ENCODE measurements around the gene BMP7. TPM values are rescaled to one million over a fixed set of nuclear protein-coding genes. Genes with fewer than 3 reads are reported as not detected.

The BMP7 gene
- total and polyA plus RNA-seq, 2 experiments from 2014 or later: 130 to 276 TPM

GRCh38 chr20:57140416-57140965 lies 126.0 kb downstream of the BMP7 start:
- H3K4me1 ChIP-seq (ENCODE audit: low read depth): no peaks in the 10 kb centered on the region
- H3K27ac ChIP-seq: no peak overlapping the region
- H3K4me3 ChIP-seq: no peak overlapping the region
- no peaks in the 10 kb centered on the region for H3K36me3 ChIP-seq
- H3K9me3 ChIP-seq (ENCODE audit: low read depth): no peaks in the 10 kb centered on the region
- H3K27me3 ChIP-seq: no peaks in the 10 kb centered on the region
- TF ChIP-seq CTCF (IDR thresholded peaks at IDR 0.05; ENCODE audit: low read depth, low read length): no peak
- DNase-seq (ENCODE audit: low read depth in 1 of 2, low spot score in 1 of 2): no peak

- H3K9me3 ChIP-seq (ENCODE audit: low read depth): no peaks in the 10 kb centered on the region
- H3K4me3 ChIP-seq: no peak overlapping the region
- no peak for TF ChIP-seq CTCF (IDR thresholded peaks at IDR 0.05; ENCODE audit: low read depth, low read length)
- H3K27ac ChIP-seq: no peak overlapping the region
- no peak for DNase-seq (ENCODE audit: low read depth in 1 of 2, low spot score in 1 of 2)
- no peaks in the 10 kb centered on the region for H3K27me3 ChIP-seq
- no peaks in the 10 kb centered on the region for H3K36me3 ChIP-seq
- H3K4me1 ChIP-seq (ENCODE audit: low read depth): no peaks in the 10 kb centered on the region
Observed at GRCh38 chr20:57139342-57140093, 126.9 kb downstream of the BMP7 start.

- Histone ChIP-seq H3K9me3 (ENCODE audit: low read depth) (no peaks in the 10 kb centered on the region), H3K36me3 (no peaks in the 10 kb centered on the region), H3K27me3 (no peaks in the 10 kb centered on the region), H3K4me3 (no peak overlapping the region), H3K27ac (no peak overlapping the region), H3K4me1 (ENCODE audit: low read depth) (no peaks in the 10 kb centered on the region)
- TF ChIP-seq CTCF (IDR thresholded peaks at IDR 0.05; ENCODE audit: low read depth, low read length): no peak
- DNase-seq (ENCODE audit: low read depth in 1 of 2, low spot score in 1 of 2): no peak
Observed at GRCh38 chr20:57138198-57138995, 128.0 kb downstream of the BMP7 start.

- no peak overlapping the region for H3K4me3 ChIP-seq
- no peak for DNase-seq (ENCODE audit: low read depth in 1 of 2, low spot score in 1 of 2)
- no peaks in the 10 kb centered on the region for H3K36me3 ChIP-seq
- no peaks in the 10 kb centered on the region for H3K4me1 ChIP-seq (ENCODE audit: low read depth)
- no peak for TF ChIP-seq CTCF (IDR thresholded peaks at IDR 0.05; ENCODE audit: low read depth, low read length)
- no peaks in the 10 kb centered on the region for H3K27me3 ChIP-seq
- H3K27ac ChIP-seq: no peak overlapping the region
- H3K9me3 ChIP-seq (ENCODE audit: low read depth): no peaks in the 10 kb centered on the region
Observed at GRCh38 chr20:57137676-57138075, 128.8 kb downstream of the BMP7 start.

GRCh38 chr20:57136734-57137133 lies 129.7 kb downstream of the BMP7 start:
- no peaks in the 10 kb centered on the region for H3K27me3 ChIP-seq
- peaks cover 4% of the 10 kb centered on the region for H3K4me1 ChIP-seq (ENCODE audit: low read depth)
- H3K27ac ChIP-seq: no peak overlapping the region
- H3K9me3 ChIP-seq (ENCODE audit: low read depth): no peaks in the 10 kb centered on the region
- H3K4me3 ChIP-seq: no peak overlapping the region
- TF ChIP-seq CTCF (IDR thresholded peaks at IDR 0.05; ENCODE audit: low read depth, low read length): no peak
- no peak for DNase-seq (ENCODE audit: low read depth in 1 of 2, low spot score in 1 of 2)
- no peaks in the 10 kb centered on the region for H3K36me3 ChIP-seq

Measured in cardiac muscle cell (in vitro differentiated cells and primary cell).